Activated naive CD4-positive, alpha-beta T cell treated with anti-CD3 and anti-CD28 coated beads, Interleukin-2, amount 50 U/mL, for 24 hours (primary cell): Measurements from ENCODE around the gene NLRC5.
"Not testable (repeated sequence)": the region's sequence is repeated elsewhere in the genome, so short reads cannot be mapped to it uniquely, and the experiment has no call there.

Experiments used
- H3K27ac Mint-ChIP-seq: one replicate; pipeline ENCODE4 v1.8.0; 2021; ENCODE audit warnings: mild to moderate bottlenecking, mixed read lengths
- H3K27me3 Mint-ChIP-seq: one replicate; pipeline ENCODE4 v1.8.0; 2021; ENCODE audit warnings: mixed read lengths
- H3K36me3 Mint-ChIP-seq: one replicate; pipeline ENCODE4 v1.8.0; 2021; ENCODE audit warnings: mixed read lengths
- H3K4me1 Mint-ChIP-seq: one replicate; pipeline ENCODE4 v1.8.0; 2021; ENCODE audit warnings: mixed read lengths
- H3K4me3 Mint-ChIP-seq: one replicate; pipeline ENCODE4 v1.8.0; 2021; ENCODE audit warnings: mild to moderate bottlenecking, mixed read lengths
- H3K9me3 Mint-ChIP-seq: one replicate; pipeline ENCODE4 v1.8.0; 2021; ENCODE audit warnings: mixed read lengths

Gene NLRC5

DNA sequence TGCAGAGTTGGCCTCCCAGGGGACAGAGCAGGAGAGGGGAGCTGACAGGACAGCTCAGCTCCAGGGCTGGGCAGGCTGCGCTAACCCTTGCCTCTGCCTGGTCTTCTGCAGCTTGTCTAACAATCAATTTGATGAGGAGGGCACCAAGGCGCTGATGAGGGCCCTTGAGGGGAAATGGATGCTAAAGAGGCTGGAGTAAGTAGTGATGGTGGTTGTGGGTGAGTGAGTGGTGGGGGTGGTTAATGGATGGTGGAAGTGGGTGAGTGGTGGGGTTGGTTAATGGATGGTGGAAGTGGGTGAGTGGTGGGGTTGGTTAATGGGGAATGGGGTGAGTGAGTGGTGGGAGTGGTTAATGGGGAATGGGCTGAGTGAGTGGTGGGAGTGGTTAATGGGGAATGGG, 81.1 kb downstream of the NLRC5 start:
- H3K4me3 Mint-ChIP-seq = no peak overlapping the region
- no peaks in the 10 kb centered on the region for H3K9me3 Mint-ChIP-seq
- H3K27me3 Mint-ChIP-seq = no peaks in the 10 kb centered on the region
- H3K36me3 Mint-ChIP-seq = peaks cover 7% of the 10 kb centered on the region
- peak overlapping the region; percentile 63 for H3K27ac Mint-ChIP-seq
- peaks cover 19% of the 10 kb centered on the region for H3K4me1 Mint-ChIP-seq

DNA sequence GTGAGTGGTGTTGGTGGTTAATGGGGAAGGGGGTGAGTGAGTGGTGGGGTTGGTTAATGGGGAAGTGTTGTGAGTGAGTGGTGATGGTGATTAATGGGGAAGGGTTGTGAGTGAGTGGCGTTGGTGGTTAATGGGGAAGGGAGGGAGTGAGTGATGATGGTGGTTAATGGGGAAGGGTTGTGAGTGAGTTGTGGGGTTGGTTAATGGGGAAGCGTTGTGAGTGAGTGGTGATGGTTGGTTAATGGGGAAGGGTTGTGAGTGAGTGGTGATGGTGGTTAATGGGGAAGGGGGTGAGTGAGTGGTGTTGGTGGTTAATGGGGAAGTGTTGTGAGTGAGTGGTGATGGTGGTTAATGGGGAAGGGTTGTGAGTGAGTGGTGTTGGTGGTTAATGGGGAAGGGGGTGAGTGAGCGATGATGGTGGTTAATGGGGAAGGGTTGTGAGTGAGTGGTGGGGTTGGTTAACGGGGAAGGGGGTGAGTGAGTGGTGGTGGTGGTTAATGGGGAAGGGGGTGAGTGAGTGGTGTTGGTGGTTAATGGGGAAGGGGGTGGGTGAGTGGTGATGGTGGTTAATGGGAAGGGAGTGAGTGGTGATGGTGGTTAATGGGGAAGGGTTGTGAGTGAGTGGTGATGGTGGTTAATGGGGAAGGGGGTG, 81.8 kb downstream of the NLRC5 start:
- H3K9me3 Mint-ChIP-seq, H3K27ac Mint-ChIP-seq, H3K4me3 Mint-ChIP-seq, H3K36me3 Mint-ChIP-seq, H3K27me3 Mint-ChIP-seq: not testable (repeated sequence)
- H3K4me1 Mint-ChIP-seq = peaks cover 19% of the 10 kb centered on the region

DNA sequence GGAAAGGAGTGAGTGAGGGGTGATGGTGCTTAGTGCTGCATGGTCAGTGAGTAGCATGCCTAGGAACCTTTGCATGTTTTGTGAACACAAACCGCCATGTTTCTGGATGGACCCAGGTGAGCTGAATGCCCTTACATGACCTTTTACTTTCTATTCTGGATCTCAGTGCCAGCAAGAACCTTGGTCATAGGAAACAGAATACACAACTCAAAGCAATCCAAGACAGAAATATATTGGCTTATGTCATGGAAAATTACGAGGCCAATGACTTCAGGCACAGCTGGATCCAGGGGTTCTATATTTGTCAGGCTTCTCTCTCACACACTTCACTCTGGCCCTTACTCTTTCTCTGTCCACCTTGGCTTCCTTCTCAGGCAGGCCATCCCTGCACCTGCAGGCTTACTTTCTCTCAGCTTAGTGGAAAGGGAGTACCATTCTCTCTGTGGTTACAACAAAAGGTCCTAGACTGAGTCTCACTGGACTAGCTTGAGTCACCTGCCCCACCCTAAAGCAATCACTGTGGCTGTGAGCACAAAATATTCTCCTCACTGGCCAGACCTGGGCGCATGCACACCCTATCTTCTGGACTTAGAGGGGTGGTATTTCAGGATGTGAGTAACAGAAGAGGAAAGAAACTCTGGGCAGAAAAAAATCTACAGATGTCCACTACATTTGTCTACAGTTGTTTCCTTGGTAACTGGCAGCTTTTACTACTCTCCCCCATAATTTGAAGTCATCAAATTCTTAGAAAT, 82.7 kb downstream of the NLRC5 start:
- Mint-ChIP-seq H3K4me1 (peaks cover 15% of the 10 kb centered on the region), H3K9me3 (no peaks in the 10 kb centered on the region), H3K36me3 (peaks cover 9% of the 10 kb centered on the region), H3K27ac (peak overlapping the region; percentile 81), H3K4me3 (no peak overlapping the region), H3K27me3 (no peaks in the 10 kb centered on the region)

DNA sequence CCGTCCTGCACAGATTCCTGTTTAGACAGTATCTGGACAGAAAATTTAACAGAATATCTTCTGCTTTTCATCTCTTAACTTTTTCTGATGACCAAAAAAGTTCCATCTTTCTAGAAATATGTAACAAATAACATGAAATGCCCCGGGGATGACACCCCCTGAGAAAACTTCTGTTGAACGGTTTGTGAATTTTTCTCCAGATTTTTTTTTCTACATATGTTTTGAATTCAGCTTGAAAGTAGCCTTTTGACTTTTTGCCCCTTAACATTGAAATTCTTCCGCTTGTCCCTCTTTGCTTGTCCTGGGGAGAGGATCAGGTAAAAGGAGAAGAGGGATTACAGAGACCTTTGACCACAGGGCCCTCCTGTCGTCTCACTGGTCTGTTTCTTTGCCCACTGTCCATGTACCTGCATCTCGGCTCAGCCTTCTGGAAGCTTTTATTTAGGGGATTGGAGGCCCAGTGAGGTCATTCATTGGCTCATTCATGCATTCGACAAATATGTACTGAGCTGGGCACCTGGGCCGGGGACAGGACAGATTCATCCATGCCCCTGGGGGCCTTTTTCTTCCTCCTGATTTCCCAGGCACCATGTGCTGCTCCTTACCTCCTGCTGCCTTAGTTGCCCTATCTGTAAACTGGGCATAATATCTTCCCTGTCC, 83.4 kb downstream of the NLRC5 start:
- H3K9me3 Mint-ChIP-seq = no peaks in the 10 kb centered on the region
- H3K36me3 Mint-ChIP-seq = peaks cover 9% of the 10 kb centered on the region
- H3K4me1 Mint-ChIP-seq = peaks cover 15% of the 10 kb centered on the region
- H3K27ac Mint-ChIP-seq = peak overlapping the region; percentile 51
- no peaks in the 10 kb centered on the region for H3K27me3 Mint-ChIP-seq
- H3K4me3 Mint-ChIP-seq = no peak overlapping the region

DNA sequence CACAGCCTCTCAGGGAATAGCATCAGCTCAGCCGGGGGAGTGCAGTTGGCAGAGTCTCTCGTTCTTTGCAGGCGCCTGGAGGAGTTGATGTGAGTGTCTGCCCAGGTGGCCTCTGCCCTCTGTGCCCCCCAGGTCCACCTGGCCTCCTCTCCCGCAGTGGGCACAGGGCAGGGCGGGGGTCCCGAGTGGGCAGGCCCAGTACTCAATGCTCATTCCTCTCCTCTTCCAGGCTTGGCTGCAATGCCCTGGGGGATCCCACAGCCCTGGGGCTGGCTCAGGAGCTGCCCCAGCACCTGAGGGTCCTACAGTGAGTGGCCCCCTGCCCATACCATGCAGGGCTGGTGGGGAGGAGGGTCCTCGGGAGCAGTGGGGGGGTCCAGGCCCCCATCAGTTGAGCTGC, 88.4 kb downstream of the NLRC5 start:
- Mint-ChIP-seq H3K36me3 (peaks cover 7% of the 10 kb centered on the region), H3K4me3 (no peak overlapping the region), H3K4me1 (no peaks in the 10 kb centered on the region), H3K27me3 (no peaks in the 10 kb centered on the region), H3K9me3 (no peaks in the 10 kb centered on the region), H3K27ac (no peak overlapping the region)

DNA sequence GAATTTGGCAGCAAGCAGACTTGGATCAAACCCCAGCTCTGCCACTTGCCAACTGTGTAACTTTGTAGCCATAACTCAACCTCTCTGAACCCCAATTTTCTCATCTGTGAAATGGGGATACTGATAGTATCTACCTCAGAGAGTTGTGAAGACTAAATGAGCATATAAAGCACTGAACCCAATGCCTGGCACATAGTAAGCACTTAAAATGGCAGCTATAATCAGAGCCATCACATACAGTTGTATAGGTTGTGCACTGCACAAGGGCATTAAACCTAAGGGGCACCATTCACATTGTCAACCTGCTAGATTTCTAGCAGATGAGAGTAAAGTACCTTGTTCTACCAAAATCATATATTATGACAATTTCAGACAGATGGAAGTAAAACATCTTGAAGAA, 92.4 kb downstream of the NLRC5 start:
- H3K27me3 Mint-ChIP-seq = no peaks in the 10 kb centered on the region
- peaks cover 15% of the 10 kb centered on the region for H3K4me1 Mint-ChIP-seq
- H3K4me3 Mint-ChIP-seq = no peak overlapping the region
- peaks cover 4% of the 10 kb centered on the region for H3K36me3 Mint-ChIP-seq
- no peaks in the 10 kb centered on the region for H3K9me3 Mint-ChIP-seq
- H3K27ac Mint-ChIP-seq = no peak overlapping the region

DNA sequence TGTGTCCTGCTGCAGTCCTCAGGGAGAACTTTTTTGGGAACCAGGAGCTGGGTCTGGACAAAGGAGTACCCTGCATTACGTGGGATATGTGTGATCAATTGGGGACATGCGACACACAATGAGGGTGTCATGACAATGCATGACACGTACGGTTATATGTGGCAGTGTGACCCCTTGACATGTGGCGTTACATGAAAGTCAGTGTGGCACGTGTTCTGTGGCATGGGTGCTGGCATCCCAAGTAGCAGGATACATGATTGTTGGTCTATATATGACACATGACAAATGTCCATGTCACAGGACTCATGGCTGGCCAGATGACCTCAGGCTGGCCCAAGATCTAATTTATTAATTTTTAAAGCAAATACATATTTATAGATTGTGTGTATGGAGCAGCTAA, 93.3 kb downstream of the NLRC5 start:
- Mint-ChIP-seq H3K36me3 (peaks cover 4% of the 10 kb centered on the region), H3K27me3 (no peaks in the 10 kb centered on the region), H3K4me3 (no peak overlapping the region), H3K27ac (peak overlapping the region; percentile 59), H3K9me3 (no peaks in the 10 kb centered on the region), H3K4me1 (peaks cover 15% of the 10 kb centered on the region)

DNA sequence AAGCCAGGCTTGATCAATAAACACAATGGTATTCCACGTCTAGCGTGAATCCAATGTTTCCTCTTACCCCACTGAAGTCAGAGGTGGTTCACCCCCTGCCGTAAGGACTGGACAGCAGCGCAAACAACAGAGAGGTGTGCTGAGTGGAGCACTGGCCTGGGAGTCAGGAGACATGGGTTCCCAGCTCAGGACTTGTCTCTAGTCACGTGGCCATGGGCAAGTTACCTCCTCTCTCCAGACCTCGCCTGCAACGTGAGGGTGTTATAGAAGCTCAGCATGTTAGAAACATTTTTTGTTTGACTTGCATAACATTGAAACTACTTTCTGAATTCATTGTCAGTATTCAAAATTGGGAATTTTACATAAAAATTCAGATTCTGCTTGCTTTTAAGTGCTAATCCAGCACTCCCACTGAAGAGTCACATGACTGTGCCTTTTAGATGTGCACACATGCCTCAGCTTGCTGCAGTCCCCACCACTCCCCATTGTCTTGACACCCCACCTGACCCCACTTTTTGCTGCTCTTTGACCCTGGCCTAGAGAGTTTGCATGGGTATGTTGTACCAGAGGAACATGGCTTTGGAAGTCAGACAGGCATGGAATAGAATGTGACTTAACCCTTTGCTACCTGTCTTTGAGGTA, 94.2 kb downstream of the NLRC5 start:
- peaks cover 15% of the 10 kb centered on the region for H3K4me1 Mint-ChIP-seq
- peak overlapping the region; percentile 75 for H3K27ac Mint-ChIP-seq
- H3K36me3 Mint-ChIP-seq = peaks cover 4% of the 10 kb centered on the region
- no peak overlapping the region for H3K4me3 Mint-ChIP-seq
- H3K9me3 Mint-ChIP-seq = no peaks in the 10 kb centered on the region
- no peaks in the 10 kb centered on the region for H3K27me3 Mint-ChIP-seq

DNA sequence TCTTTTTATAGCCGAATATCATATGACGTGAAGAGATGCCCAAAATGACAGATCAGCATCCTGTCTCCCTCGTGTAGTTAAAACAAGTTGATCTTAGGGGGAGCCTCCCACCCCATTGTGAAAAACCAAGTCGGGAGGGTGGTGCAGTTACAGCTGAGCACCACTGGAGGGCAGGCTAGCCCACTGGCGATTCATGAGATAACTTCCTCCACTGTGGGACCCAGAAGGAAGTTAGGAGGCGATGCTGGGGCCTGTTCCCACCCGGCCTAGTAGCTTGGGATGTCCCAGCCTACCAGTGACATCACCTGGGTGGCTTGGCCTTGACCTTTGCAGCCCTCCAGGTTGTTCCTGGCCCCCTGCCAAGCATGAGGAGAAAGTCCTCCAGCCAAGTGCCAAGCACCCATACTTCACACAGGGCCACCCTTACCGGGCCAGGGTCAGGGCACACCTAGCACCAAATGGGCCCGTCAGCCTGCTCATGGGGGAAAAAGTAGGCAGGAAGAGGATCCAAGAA, 95.0 kb downstream of the NLRC5 start:
- Mint-ChIP-seq H3K27me3 (no peaks in the 10 kb centered on the region), H3K4me1 (peaks cover 15% of the 10 kb centered on the region), H3K36me3 (peaks cover 4% of the 10 kb centered on the region), H3K9me3 (no peaks in the 10 kb centered on the region), H3K27ac (peak overlapping the region; percentile 75), H3K4me3 (no peak overlapping the region)

DNA sequence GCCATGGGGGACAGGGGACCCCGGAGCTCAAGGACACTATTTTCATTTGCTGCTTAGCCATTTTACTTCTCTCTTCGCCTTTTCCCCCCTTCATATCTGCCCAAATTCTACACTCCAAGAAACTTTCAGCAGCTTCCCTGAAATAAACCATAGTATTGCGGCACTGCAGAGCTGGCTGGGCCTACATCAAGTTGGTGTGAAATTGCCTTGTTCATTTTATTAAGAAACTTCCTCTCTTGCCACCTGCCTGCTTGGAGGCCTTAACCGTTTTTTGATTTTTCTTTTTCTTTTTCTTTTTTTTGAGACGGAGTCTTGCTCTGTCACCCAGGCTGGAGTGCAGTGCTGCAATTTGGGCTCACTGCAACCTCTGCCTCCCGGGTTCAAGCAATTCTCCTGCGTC, 95.6 kb downstream of the NLRC5 start:
- Mint-ChIP-seq H3K27me3 (no peaks in the 10 kb centered on the region), H3K4me3 (no peak overlapping the region), H3K9me3 (no peaks in the 10 kb centered on the region), H3K4me1 (peaks cover 15% of the 10 kb centered on the region), H3K36me3 (peaks cover 2% of the 10 kb centered on the region), H3K27ac (peak overlapping the region; percentile 89)

DNA sequence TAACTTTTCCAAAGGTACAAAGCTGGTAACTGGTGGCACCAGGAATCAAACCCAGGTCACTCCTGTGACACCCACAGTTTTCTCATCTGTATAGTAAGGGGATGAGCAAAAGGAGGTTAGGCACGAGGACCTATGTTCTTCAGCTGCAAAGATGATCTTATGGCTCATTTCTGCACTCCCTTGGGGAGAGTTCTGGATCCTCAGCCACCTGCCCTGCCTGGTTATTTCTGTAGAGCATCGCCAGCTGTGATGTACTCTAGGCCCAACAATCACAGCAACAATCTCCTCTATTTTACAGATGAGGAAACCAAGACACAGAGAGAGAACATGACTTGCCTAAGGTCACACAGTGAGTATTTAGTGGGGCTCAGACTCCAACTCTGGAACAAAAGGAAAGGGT, 97.6 kb downstream of the NLRC5 start:
- Mint-ChIP-seq H3K27me3 (no peaks in the 10 kb centered on the region), H3K27ac (no peak overlapping the region), H3K4me3 (no peak overlapping the region), H3K36me3 (peaks cover 2% of the 10 kb centered on the region), H3K9me3 (no peaks in the 10 kb centered on the region), H3K4me1 (peaks cover 19% of the 10 kb centered on the region)

DNA sequence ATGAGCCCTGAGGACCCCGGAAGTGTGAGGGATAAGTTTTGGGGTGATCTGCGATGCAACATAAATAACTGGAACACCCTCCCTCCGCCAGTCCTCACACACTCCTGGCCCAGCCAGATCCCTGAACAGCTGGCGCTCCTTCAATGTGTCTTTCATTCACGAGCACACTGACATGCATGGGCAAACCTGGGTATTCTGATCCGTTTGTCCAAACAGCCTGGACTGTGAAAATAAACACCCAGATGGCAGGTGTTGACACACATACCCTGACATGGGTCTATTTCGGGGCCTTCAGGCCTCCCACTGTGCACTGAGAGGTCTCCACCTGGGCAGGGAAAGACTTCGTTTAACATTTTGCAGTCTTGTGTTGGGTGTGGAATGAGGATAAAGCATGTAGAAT, 100.0 kb downstream of the NLRC5 start:
- no peak overlapping the region for H3K4me3 Mint-ChIP-seq
- no peaks in the 10 kb centered on the region for H3K36me3 Mint-ChIP-seq
- no peaks in the 10 kb centered on the region for H3K9me3 Mint-ChIP-seq
- H3K4me1 Mint-ChIP-seq = peaks cover 17% of the 10 kb centered on the region
- H3K27ac Mint-ChIP-seq = no peak overlapping the region
- H3K27me3 Mint-ChIP-seq = no peaks in the 10 kb centered on the region

DNA sequence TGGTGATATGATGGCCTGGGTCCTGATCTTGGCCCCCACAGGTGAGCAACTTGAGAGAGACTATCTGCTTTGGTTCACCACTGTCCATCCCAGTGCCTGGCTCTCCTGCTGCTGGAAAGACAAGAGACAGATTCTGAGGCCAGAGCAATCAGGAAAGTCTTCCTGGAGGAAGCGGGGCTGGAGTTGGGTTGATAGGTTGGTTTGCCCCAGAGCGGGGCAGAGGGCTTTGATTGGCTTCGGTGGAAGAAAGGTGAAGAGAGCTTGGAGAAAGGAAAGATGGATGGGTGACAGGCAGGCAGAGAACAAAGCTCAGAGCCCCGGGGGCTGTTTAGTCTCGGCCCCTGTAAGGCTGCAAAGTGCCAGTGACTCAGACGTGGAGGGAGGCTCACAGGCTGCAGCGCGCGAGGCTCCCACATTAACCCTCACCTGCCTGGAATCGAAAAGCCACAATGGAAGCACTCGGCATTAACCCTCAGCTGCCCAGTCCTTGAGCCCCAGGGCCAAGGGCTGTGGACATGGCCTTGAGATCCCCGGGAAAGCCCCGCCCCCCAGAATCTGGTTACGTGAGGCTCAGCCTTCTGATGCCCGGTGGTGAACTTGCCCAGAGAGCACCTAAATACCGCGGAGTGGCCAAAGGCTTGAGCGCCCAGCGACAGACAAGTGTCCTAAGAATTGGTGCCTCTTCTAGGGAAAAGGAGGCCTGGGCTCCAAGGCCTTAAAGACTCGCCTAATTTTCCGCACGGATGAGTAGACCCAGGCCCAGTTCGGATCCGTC, 102.0 kb downstream of the NLRC5 start:
- H3K9me3 Mint-ChIP-seq = no peaks in the 10 kb centered on the region
- peaks cover 9% of the 10 kb centered on the region for H3K4me1 Mint-ChIP-seq

DNA sequence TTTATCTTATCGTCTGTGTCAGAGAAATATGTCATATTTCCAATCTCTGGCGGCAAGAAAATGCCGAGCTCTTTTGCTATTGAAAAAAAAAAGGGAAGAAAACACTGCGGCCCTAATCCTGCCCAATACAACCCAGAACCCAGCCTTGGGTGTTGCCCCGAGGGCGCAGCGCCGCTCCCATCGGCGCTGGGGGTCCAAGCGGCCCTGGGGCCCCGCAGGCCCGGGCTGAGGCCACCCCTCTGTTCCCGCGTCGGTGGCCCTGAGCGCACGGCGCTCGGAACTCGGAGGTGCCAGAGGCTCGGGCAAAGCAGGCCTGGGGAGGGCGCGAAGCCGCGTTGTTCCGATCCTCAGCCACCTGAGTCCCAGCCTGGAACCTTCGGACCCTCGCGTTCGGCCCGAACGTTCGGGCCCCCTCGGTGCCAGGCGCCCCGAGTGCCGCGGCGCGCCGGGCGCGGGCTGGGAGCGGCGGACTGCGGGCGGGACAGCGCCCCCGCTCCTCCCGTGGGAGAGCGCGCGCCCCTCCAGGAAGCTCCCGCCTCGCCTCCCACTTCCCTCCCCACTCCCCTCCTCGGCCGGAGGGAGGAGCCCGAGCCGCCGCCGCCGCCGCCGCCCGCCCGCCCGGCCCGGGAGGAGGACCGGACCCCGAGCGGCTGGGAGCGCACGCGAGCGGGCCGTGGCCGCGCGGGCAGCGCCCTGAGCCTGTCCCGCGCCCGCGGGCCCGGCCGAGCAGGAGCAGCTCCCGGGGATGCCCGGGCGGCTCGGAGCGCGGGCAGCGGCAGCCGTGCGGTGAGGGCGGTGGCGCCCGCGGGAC, 102.8 kb downstream of the NLRC5 start, which contains the start of gene CPNE2:
TSS of gene CPNE2 (plus strand) at position 609 of the 811 bp plus-strand sequence. CDS start 18,160 bp downstream, outside the sequence.
- Mint-ChIP-seq H3K36me3 (no peaks in the 10 kb centered on the region), H3K27me3 (no peaks in the 10 kb centered on the region), H3K9me3 (no peaks in the 10 kb centered on the region), H3K27ac (peak within 1 kb of the TSS; percentile 70), H3K4me1 (peaks cover 9% of the 10 kb centered on the region), H3K4me3 (peak within 1 kb of the TSS; percentile 78)

More for the DNA sequence above, 102.0 kb downstream of the NLRC5 start:
- H3K36me3 Mint-ChIP-seq = no peaks in the 10 kb centered on the region
- peak overlapping the region; percentile 78 for H3K4me3 Mint-ChIP-seq
- H3K27me3 Mint-ChIP-seq = no peaks in the 10 kb centered on the region
- no peak overlapping the region for H3K27ac Mint-ChIP-seq
